Hematopoietic multipotent progenitor cell treated with erythropoietin and hydrocortisone succinate and interleukin-3 and kit ligand, for 4 days (in vitro differentiated cells): ENCODE measurements around the gene SNX9.
"Not testable (repeated sequence)": the region's sequence is repeated elsewhere in the genome, so short reads cannot be mapped to it uniquely, and the experiment has no call there.

Source experiments
- DNase-seq: peaks from one replicate; pipeline ENCODE4 v3.0.0-alpha.2; 2015

The SNX9 gene

GRCh38 chr6:157832250-157832967, 9.4 kb downstream of the SNX9 start:
- no peak for DNase-seq

GRCh38 chr6:157834549-157834948, 11.5 kb downstream of the SNX9 start:
- DNase-seq, result no peak

GRCh38 chr6:157838718-157839430, 15.8 kb downstream of the SNX9 start:
- DNase-seq, result no peak

GRCh38 chr6:157839606-157840005, 16.6 kb downstream of the SNX9 start:
- DNase-seq, result no peak

GRCh38 chr6:157840261-157840660, 17.2 kb downstream of the SNX9 start:
- DNase-seq, result no peak

DNA sequence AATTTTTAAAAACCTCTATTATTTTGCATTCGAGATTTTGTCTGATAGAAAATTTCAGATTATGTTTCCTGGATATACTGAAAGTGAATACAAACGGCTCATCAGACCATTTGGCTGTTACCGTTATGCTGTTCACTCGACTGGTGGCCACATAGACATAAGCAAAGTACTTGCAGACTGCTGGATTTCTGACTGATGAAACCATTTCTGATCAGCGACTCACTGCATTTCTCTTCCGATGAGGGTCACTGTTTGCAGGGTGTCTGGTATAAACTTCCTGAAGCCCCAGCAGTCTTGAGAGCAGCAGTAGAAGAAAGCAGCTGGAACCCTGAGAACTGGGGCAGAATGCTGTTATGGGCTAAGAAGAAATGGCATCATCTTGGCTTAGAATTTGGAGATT, 17.7 kb downstream of the SNX9 start:
- no peak for DNase-seq

DNA sequence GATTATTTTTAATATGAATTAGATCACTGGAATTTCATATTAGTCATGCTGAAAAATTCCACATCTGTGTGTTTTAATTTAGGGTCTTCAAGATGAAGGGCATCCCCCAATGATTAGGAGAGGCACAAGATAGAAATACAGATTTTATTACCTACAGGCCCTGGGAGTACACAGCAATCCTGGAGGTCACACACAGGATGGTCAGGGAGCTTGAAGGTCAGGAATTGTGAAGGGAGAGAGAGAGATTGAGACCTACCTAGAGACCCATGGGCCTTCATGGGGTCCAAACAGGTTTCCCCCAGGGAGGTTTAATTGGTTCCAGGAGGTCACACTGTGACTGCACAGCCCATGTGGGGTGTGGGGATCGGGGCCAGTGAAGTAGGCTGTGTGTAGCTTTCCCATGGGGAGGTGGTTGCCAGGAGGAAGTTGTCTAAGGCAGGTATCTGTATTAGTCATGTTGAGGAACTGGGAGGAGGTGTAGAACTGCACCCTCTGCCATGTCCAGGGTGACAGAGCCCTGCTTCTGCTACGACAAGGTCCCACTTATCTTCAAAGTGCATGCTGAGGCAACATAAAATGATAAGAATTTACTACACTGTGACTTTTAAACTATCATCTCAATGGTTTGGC, 18.3 kb downstream of the SNX9 start:
- peak; percentile 81 for DNase-seq

DNA sequence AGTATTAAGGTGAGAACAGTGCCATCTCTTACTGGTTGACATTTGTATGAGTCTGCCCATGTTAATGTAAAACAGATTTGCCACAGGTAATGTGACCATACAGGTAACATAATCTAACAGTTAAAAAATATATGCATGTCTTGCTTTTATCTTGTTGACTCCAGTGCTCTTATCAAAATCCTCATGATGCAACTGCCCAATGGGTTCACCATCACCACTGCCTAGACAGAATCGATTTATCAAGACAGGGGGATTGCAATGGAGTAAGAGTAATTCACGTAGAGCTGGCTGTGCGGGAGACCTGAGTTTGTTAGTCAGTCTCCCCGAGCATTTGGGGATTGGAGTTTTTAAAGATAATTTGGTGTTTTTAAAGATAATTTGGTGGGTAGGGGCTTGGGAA, 19.2 kb downstream of the SNX9 start:
- DNase-seq, result no peak

DNA sequence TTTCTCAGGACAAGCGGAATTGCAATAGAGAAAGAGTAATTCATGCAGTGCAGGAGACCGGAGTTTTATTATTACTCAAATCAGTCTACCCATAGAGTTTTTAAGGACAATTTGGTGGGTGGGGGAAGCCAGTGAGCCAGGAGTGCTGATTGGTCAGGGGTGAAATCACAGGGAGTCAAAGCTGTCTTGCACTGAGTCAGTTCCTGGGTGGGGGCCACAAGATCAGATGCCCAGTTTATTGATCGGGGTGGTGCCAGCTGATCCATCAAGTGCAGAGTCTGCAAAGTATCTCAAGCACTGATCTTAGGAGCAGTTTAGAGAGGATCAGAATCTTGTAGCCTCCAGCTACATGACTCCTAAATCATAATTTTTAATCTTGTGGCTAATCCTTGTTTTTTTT, 21.1 kb downstream of the SNX9 start:
- DNase-seq, result not testable (repeated sequence)

GRCh38 chr6:157845493-157846259, 22.6 kb downstream of the SNX9 start:
- no peak for DNase-seq

DNA sequence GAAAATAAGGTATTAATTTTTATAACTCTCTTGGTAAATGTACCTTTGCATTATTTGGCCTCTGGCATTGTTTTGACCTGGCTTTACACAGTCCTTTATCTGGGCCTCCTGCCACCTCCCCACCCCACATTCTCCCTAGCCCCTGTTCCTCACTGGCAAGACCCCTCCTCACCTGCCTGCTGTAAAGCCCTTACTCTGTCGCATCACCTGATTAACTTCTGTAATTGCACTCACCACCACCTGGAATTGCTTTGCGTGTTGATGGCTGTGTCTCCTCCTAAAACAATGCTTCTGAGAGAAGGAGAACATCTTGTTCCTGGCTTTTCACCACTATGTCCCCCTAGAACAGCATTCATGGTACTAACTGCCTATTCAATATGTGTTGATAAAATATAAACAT, 24.8 kb downstream of the SNX9 start:
- no peak for DNase-seq

DNA sequence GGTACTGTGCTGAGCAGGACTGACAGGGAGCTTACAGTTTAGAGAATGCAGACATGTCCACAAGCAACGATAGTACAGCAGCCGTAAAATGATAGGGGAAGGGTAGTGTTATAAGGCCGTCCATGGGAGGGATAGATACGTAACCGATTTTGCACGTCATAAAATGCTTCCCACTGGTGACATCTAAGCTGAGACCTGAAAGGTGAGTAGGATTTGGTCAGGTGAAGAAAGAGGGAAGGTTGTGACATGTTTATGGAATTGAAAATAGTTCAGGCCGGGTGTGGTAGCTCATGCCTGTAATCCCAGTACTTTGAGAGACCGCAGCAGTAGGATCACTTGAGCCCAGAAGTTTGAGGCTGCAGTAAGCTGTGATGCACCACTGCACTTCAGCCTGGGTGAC, 25.6 kb downstream of the SNX9 start:
- DNase-seq, result no peak

- DNase-seq, result no peak
Observed at GRCh38 chr6:157849288-157850017, 26.4 kb downstream of the SNX9 start.

DNA sequence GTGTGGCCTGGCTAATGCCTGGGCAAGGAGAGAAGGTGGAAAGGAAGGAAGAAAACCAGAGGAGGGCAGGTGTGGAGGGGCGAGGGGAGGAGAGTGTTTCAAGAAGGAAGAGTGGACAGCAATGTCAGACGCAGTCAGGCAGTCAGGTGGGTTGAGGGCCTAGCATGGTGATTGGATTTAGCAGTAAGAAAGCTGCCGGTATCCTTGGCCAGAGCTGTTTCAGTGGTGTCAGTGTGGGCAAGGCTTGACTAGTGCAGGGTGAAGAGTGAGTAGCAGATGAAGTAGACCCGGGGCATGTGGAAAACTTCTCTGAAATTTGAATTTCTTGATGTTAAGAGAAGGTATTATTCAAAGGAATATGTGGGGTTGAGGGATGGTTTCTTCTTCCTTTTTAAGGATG, 27.0 kb downstream of the SNX9 start:
- DNase-seq, result no peak

GRCh38 chr6:157853018-157853805, 30.2 kb downstream of the SNX9 start:
- no peak for DNase-seq

DNA sequence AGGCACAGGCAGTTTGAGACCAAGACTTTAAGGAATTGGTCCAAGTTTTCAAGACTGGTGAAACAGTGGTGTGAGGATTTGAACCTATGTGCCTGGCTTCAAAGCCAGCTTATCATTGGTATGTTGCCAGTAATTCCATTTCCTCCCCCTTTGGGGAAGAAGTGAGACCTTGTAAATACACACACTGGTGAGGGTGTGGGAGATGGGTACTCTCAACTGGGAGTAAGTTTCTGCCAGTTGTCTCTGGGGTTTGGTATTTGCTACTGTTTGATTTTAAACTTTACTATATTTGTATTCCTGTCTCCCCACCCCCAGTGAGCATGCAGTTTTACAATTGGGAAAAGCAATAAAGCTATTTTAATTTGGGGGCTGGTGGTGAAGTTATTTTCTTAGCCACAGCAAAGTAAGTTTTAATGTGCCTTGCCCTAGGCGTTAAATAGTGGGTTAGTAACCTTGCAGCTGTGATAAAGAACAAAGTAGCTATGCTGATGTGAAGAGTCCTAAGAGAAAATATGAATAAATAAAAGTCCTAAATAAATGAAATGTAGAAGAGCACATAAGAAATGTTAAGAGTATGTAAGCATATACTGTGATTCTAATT, 31.0 kb downstream of the SNX9 start:
- DNase-seq, result no peak

- no peak for DNase-seq
Observed at GRCh38 chr6:157855325-157855724, 32.3 kb downstream of the SNX9 start.

DNA sequence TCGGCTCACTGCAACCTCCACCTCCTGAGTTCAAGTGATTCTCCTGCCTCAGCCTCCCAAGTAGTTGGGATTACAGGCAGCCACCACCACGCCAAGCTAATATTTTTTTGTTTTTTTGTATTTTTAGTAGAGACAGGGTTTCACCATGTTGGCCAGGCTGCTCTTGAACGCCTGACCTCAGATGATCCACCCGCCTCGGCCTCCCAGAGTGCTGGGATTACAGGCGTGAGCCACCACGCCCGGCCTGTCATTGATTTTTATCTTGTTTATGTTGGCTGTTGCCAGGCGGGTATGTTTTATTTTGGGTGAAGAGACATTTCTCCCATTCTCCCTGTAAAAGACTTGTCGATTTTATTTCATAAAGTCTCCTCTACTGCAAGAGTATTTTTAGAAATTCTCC, 32.8 kb downstream of the SNX9 start:
- DNase-seq, result peak; percentile 22

- not testable (repeated sequence) for DNase-seq
Observed at GRCh38 chr6:157858664-157859063, 35.6 kb downstream of the SNX9 start.

GRCh38 chr6:157859775-157860504, 36.9 kb downstream of the SNX9 start:
- DNase-seq, result no peak
